Caco-2 (cell line): ENCODE results near the gene KIAA0930. TPM values are rescaled to one million over a fixed set of nuclear protein-coding genes. Genes with fewer than 3 reads are reported as not detected.

Source experiments
- BruUV-seq: library from RNA; stranded (reverse); fragments of 400-500 nt; replicated peaks from 2 replicates; lab custom pipeline; 2021; lab: Mats Ljungman, UMichigan
- CTCF ChIA-PET: fragments of 300-600 bp; sonication (Branson Sonifier 250); formaldehyde crosslinking; loops from one replicate; lab custom pipeline; 2022; ENCODE audit warnings: antibody characterized with exemption; lab: Charles Lee
- POLR2A ChIA-PET: fragments of 300-600 bp; sonication (Branson Sonifier 250); formaldehyde crosslinking; loops from one replicate; lab custom pipeline; 2022; ENCODE audit warnings: antibody characterized with exemption; lab: Charles Lee
- DNase-seq, 2 experiments: peaks; one replicate each; pipeline versions ENCODE4 v3.0.0 to v3.0.0-alpha.2; 2020 to 2022
- H3K27me3 ChIP-seq: replicated peaks from 2 replicates; pipeline ENCODE4 v1.6.0; 2011; ENCODE audit warnings: low read length; ENCODE audit not compliant: control insufficient read depth, insufficient read depth
- H3K36me3 ChIP-seq: 2 replicates; pipeline ENCODE4 v1.5.1; 2011; ENCODE audit warnings: low read length; ENCODE audit not compliant: control insufficient read depth, insufficient read depth
- H3K4me1 ChIP-seq: fragments of 250-450 bp; sonication (Bioruptor Pico); 2 replicates; pipeline ENCODE4 v1.5.1; 2020; ENCODE audit warnings: mild to moderate bottlenecking
- H3K4me3 ChIP-seq: 2 replicates; pipeline ENCODE4 v1.5.1; 2011; ENCODE audit warnings: low read depth, mild to moderate bottlenecking, control low read depth, low read length
- H3K9me3 ChIP-seq: fragments of 250-450 bp; sonication (Bioruptor Pico); 2 replicates; pipeline ENCODE4 v1.5.1; 2020; ENCODE audit warnings: mild to moderate bottlenecking, moderate library complexity
- H3K27ac Mint-ChIP-seq: one replicate; pipeline ENCODE4 v1.8.0; 2022; ENCODE audit warnings: mixed read lengths; ENCODE audit not compliant: unreplicated experiment
- H3K27me3 Mint-ChIP-seq: one replicate; pipeline ENCODE4 v1.8.0; 2022; ENCODE audit warnings: mixed read lengths; ENCODE audit not compliant: insufficient read depth, unreplicated experiment
- H3K36me3 Mint-ChIP-seq: one replicate; pipeline ENCODE4 v1.8.0; 2022; ENCODE audit warnings: mild to moderate bottlenecking, mixed read lengths; ENCODE audit not compliant: insufficient read depth, unreplicated experiment
- H3K4me1 Mint-ChIP-seq: one replicate; pipeline ENCODE4 v1.8.0; 2022; ENCODE audit warnings: low read depth, mixed read lengths; ENCODE audit not compliant: unreplicated experiment
- H3K4me3 Mint-ChIP-seq: one replicate; pipeline ENCODE4 v1.8.0; 2022; ENCODE audit warnings: mild to moderate bottlenecking, moderate library complexity, mixed read lengths; ENCODE audit not compliant: unreplicated experiment
- H3K9me3 Mint-ChIP-seq: one replicate; pipeline ENCODE4 v1.8.0; 2022; ENCODE audit warnings: mixed read lengths; ENCODE audit not compliant: unreplicated experiment
- CTCF ChIP-seq, 2 experiments: fragments of 200-600 bp in 1 of 2; IDR thresholded peaks; 1 replicate in 1 of 2; 2 replicates in 1 of 2; pipeline versions ENCODE4 v1.5.1 to v1.8.0; 2011 to 2022; ENCODE audit warnings: antibody characterized with exemption in 1 of 2, control low read depth in 1 of 2, inconsistent platforms in 1 of 2, low read depth in 1 of 2, low read length in 1 of 2, mild to moderate bottlenecking in 1 of 2, moderate library complexity in 1 of 2; ENCODE audit not compliant: insufficient read depth in 1 of 2, severe bottlenecking in 1 of 2, unreplicated experiment in 1 of 2
- intact Hi-C: fragments of 100-400 bp; cut with micrococcal nuclease; formaldehyde crosslinking; loops from one replicate; pipeline ENCODE4 v1.10.0; 2022; ENCODE audit not compliant: unreplicated experiment
- total RNA-seq: library from RNA; stranded (reverse); gene quantifications from 2 replicates; pipeline ENCODE4 v1.2.3, GENCODE V29; 2022

Gene KIAA0930
- total RNA-seq, 1 experiment from 2014 or later, result 34.7 TPM

- Histone ChIP-seq H3K27me3 (no peaks in the 10 kb centered on the region), H3K36me3 (no peaks in the 10 kb centered on the region; the same call in 1 of the 2 replicates), H3K4me3 (no peak overlapping the region), H3K4me1 (peaks cover 19% of the 10 kb centered on the region), H3K9me3 (no peaks in the 10 kb centered on the region)
- Mint-ChIP-seq H3K27ac (peak overlapping the region; percentile 91), H3K4me1 (peaks cover 17% of the 10 kb centered on the region), H3K9me3 (no peaks in the 10 kb centered on the region), H3K36me3 (no peaks in the 10 kb centered on the region), H3K4me3 (no peak overlapping the region), H3K27me3 (no peaks in the 10 kb centered on the region)
- ChIA-PET CTCF (no interaction called here), POLR2A (no interaction called here)
- no TSS peak for BruUV-seq
- intact Hi-C loops, result no loop called here
- DNase-seq, result no peak
- no peak for TF ChIP-seq CTCF (IDR thresholded peaks at IDR 0.05; ENCODE audit: insufficient read depth in 1 of 2, low read depth in 1 of 2, low read length in 1 of 2, severe bottlenecking in 1 of 2, unreplicated experiment in 1 of 2)
These were observed 40.5 kb downstream of the KIAA0930 start for GRCh38 chr22:45200230-45200629.

GRCh38 chr22:45199723-45200122 lies 41.0 kb downstream of the KIAA0930 start:
- Mint-ChIP-seq H3K36me3 (no peaks in the 10 kb centered on the region), H3K27ac (no peak overlapping the region), H3K9me3 (no peaks in the 10 kb centered on the region), H3K27me3 (no peaks in the 10 kb centered on the region), H3K4me1 (peaks cover 17% of the 10 kb centered on the region), H3K4me3 (no peak overlapping the region)
- H3K9me3 ChIP-seq, result no peaks in the 10 kb centered on the region
- intact Hi-C loops, result loop anchor here (10.0 kb wide), 1 partner anchor 95 kb away; no protein-coding TSS in a partner anchor
- no TSS peak for BruUV-seq
- no peaks in the 10 kb centered on the region; the same call in 1 of the 2 replicates for H3K36me3 ChIP-seq
- H3K27me3 ChIP-seq, result no peaks in the 10 kb centered on the region
- no peak for TF ChIP-seq CTCF (IDR thresholded peaks at IDR 0.05; ENCODE audit: insufficient read depth in 1 of 2, low read depth in 1 of 2, low read length in 1 of 2, severe bottlenecking in 1 of 2, unreplicated experiment in 1 of 2)
- H3K4me3 ChIP-seq, result no peak overlapping the region
- CTCF ChIA-PET, result no interaction called here
- POLR2A ChIA-PET, result no interaction called here
- DNase-seq, result no peak
- peaks cover 19% of the 10 kb centered on the region for H3K4me1 ChIP-seq

- no peak overlapping the region for H3K27ac Mint-ChIP-seq
- DNase-seq, result no peak
- H3K36me3 Mint-ChIP-seq, result no peaks in the 10 kb centered on the region
- no peaks in the 10 kb centered on the region for H3K27me3 Mint-ChIP-seq
- H3K4me3 Mint-ChIP-seq, result no peak overlapping the region
- no peak for TF ChIP-seq CTCF (IDR thresholded peaks at IDR 0.05; ENCODE audit: insufficient read depth in 1 of 2, low read depth in 1 of 2, low read length in 1 of 2, severe bottlenecking in 1 of 2, unreplicated experiment in 1 of 2)
- BruUV-seq, result no TSS peak
- H3K4me1 Mint-ChIP-seq, result peaks cover 17% of the 10 kb centered on the region
- Histone ChIP-seq H3K27me3 (no peaks in the 10 kb centered on the region), H3K4me1 (peaks cover 22% of the 10 kb centered on the region), H3K36me3 (no peaks in the 10 kb centered on the region; the same call in 1 of the 2 replicates), H3K4me3 (no peak overlapping the region), H3K9me3 (no peaks in the 10 kb centered on the region)
- ChIA-PET POLR2A (no interaction called here), CTCF (no interaction called here)
- no peaks in the 10 kb centered on the region for H3K9me3 Mint-ChIP-seq
- intact Hi-C loops, result loop anchor here (10.0 kb wide), 1 partner anchor 94 kb away; no protein-coding TSS in a partner anchor
These were observed 42.3 kb downstream of the KIAA0930 start for GRCh38 chr22:45198463-45198795.
